Astrocyte (in vitro differentiated cells and primary cell): ENCODE data around the gene SHLD2.
"Not testable (repeated sequence)": the region's sequence is repeated elsewhere in the genome, so short reads cannot be mapped to it uniquely, and the experiment has no call there.

Source experiments
- EZH2 ChIP-seq: IDR thresholded peaks from 2 replicates; pipeline ENCODE4 v1.6.1; 2012; ENCODE audit warnings: mild to moderate bottlenecking, low read length, inconsistent platforms; ENCODE audit not compliant: insufficient read depth
- TF ChIP-seq, protein P1 (sequence below): IDR thresholded peaks from 2 replicates; pipeline ENCODE4 v1.5.1; 2011; ENCODE audit warnings: low read depth, mild to moderate bottlenecking, inconsistent platforms, low read length, moderate library complexity; ENCODE audit not compliant: insufficient read depth

DNA sequence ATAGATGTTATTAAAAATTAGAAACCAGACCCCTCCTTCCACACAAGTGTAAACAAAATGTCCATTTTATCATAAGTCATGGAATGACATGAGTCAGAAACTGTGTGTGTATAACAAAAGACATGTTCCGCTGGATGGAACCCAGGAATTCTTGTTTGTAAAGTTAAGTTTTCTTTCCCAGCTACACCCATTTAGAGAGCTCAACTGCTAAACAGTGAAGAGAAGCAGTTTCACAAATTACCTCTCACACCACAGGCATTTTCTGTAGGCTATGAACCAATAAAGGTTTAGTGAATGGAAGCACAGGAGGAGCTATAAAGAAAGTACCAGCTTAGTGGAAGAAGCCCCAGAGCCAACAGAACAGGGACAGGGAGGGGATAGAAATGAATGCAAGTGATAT, 12.8 kb upstream of the SHLD2 start:
- TF ChIP-seq, protein P1, sequence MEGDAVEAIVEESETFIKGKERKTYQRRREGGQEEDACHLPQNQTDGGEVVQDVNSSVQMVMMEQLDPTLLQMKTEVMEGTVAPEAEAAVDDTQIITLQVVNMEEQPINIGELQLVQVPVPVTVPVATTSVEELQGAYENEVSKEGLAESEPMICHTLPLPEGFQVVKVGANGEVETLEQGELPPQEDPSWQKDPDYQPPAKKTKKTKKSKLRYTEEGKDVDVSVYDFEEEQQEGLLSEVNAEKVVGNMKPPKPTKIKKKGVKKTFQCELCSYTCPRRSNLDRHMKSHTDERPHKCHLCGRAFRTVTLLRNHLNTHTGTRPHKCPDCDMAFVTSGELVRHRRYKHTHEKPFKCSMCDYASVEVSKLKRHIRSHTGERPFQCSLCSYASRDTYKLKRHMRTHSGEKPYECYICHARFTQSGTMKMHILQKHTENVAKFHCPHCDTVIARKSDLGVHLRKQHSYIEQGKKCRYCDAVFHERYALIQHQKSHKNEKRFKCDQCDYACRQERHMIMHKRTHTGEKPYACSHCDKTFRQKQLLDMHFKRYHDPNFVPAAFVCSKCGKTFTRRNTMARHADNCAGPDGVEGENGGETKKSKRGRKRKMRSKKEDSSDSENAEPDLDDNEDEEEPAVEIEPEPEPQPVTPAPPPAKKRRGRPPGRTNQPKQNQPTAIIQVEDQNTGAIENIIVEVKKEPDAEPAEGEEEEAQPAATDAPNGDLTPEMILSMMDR, result not testable (repeated sequence)
- not testable (repeated sequence) for TF ChIP-seq EZH2
